NCI-H1105 (cell line): ENCODE measurements around the gene RRP8.

Experiments
- DNase-seq: peaks from one replicate; lab custom pipeline; 2025; lab: John Stamatoyannopoulos, UW

Gene RRP8

DNA sequence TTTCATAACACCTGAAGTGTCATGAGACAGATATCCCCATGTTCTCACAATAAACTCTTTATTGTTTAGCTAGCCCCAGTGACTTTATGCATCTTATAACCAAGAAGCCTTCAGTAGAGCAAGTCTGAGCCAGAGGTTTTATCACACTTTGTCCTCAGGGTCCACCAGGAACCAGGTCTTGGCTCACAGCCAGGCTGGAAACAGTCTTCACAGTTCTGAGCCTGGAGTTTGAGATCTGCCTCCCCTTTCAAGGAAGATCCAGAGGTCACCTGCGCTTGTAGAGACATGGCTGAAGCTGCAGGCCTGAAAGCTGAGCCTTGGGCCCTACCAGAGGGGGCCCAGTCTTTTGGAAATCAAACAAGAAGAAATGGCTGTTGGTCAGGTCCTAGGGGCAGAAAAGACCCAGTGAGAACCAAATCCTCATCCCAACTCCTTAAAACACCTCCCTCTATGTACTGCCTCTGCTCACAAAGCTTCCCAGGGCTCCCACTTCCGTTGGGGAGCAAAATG is 3.5 kb downstream of the RRP8 start:
- DNase-seq = no peak

DNA sequence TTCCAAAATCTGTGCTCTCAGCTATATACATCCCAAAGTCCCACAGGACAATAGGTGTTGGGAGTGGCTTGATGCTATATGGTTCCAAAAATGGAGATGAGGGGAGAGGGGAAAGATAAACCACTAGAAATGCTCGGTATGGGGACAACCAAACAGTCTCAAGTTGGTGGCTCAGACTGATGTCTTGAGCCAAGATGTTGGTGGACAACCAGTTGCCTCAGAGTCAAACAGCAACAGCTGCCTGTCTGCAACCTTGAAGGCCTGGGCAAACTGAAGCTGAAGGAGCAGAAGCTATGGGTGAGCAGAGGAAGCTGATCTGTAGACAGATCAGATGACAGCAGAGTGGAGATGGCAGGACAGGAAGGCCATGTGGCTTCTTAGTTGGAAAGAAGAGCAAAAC is 4.0 kb downstream of the RRP8 start:
- DNase-seq = no peak

DNA sequence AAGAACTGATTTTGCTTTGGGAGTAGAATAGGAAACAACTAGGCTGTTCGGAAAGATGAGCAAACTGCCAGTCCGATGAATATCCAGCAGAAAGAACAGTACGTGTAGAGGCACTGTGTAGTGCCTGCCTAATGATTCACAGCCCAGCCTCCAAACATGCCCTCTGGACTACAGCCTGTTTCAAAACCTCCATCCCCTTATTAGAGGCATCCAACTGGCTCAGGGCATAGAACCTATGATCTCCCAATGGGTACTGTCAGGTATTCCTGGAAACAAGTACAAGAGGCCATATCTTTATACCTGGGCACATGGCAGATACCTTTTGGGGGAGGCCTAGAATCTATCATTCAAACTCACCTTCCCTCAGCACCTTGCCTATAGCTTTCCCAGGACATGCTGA is 4.9 kb downstream of the RRP8 start:
- no peak for DNase-seq

DNA sequence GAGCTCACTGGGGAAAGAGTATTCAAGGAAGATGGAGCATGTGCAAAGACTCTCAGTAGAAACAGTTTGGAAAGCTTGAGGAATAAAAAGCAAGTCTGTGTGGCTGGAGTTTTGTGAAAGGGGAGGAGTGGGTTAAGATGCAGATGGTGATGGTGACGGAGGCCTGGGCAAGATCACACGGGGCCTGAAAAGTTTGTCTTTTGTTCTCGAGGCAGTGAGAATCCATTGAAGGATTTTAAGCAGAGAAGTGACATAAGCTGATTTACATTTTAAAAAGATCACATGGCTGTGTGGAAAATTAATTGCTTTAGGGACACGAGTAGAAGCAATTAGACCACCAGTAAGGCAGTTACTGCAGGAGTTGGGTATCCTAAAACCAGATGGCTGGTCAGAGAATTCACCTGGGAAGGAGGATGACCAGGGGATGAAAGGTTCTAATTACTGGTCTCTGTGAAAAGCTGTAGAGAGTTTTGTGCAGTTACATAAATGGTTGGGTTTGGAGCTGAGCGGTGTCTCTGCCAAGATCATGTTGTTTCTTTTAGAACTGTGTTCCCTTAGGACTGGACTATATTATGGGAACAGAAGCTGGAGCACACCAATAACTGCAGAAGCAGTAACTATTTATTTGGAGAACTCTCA is 7.1 kb downstream of the RRP8 start:
- DNase-seq = no peak

DNA sequence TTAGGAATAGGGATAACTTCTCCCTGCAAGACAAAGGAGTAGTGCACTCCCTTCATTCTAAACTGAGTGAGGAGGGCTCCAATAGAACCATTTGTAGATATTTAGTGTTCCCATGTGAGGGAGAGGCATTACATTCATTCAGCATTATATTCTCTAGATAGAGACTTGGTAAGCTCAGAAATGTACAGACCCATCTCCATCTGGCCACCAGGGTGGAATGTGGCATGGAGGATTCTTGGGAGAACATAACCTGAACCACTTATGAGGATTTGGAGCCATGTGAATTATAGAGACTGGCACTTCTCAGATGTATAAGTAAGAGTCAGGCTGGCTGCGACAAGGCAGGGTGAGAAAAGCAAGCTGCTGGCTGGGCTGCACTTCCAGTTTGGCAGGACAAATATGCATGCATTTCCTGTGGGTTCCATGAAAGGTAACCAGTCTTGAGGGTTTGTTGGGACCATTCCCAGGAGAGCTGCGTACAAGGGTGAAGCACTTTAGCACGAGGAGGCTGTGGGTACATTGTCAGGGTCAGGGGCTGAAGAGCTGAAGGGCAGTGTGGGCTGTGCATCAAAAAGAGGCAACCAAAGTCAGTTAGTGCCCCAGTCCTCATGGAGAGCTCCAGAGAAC is 9.2 kb downstream of the RRP8 start:
- DNase-seq = no peak

DNA sequence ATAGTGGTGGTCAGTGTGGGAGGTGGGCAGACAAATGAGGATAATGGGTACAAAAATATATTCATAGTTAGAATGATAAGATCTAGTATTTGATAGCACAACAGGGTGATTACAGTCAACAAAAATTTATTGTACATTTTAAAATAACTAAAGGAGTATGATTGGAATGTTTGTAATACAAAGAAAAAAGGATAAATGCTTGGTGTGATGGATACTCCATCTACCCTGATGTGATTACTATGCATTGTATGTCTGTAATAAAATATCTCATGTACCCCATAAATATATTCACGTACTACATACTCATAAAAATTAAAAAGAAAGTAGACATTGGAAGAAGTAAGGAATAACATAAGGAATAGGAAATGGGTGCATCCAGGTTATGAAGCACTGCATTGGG is 15.4 kb downstream of the RRP8 start:
- DNase-seq = no peak

DNA sequence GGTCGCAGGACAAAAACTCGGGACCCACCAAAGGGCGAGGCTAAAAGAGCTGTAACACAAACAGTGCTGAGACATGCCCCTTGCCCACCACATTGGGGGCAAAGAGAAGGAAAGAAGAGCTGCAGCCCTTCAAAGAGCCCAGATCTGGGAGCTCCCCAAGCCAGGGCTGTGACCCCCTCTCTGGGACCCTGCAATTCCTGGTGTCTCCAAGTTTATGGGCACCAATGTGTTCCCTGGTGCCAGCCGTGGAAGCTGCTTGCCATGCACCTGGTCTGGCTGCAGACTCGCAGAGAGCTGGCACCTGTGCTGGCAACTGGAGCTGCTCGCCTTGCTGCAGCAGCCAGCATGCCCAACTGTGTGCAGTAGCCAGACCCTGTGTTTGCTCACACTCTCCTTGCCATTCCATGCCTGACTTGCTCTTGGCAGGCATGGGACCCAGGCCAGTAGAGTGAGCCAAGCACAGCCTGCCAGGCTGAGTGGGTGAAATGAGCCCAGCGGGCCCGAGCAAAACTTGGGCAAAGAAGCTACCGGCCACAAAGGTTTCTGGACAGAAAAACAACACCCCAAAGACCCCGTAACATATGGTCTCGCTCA is 16.0 kb downstream of the RRP8 start:
- DNase-seq = no peak

DNA sequence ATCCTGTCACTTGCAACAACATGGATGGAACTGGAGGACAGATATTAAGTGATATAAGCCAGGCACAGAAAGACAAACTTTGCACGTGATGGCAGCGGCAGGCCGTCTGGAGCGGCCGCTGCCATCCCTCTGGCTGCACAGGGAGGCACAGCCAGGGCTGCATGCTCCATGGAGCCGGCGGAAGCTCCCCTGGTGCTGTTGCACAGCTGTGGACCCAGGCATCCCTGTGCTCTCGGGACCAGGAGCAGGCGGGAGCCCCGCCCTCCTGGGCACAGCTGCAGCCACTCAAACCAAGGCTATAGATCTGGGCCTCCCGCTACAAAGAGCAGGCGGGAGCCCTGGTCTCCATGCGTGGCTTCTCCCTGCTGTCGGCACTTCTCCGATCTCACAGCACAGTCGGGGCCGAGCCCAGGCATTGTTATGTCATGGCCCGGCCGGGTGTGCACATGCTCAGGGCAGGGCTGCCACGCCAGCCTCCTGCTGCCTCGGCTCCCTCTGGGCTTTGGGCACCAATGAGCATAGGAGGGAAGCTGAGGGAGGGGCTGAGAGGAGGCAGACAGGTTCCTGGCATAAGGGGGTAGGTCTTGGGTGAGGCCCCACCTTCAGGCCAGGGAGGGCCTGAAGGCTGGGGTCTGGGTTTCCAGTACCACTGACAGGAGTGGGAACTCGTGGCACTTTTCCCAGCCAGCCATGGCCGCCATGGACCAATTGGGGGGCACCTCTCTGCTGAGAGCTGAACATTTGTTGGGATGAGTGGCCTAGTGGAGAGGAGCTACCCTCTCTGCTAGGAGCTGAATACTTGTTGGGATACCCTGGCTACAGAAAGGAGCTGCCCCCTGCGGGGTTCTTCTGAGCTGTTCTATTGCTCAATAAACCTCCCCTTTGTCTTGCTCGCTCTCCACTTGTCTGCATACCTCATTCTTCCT is 16.7 kb downstream of the RRP8 start:
- DNase-seq = no peak

DNA sequence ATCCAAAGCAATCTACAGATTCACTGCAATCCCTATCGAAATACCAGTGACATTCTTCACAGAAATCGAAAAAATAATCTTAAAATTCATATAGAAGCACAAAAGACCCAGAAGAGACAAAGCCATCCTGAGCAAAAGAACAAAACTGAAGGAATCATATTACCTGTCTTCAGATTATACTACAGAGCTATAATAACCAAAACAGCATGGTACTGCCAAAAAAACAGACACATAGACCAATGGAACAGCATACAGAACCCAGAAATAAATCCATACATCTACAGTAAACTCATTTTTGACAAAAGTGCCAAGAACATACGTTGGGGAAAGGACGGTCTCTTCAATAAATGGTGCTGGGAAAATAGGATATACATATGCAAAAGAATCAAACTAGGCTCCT is 18.9 kb downstream of the RRP8 start:
- DNase-seq = no peak

DNA sequence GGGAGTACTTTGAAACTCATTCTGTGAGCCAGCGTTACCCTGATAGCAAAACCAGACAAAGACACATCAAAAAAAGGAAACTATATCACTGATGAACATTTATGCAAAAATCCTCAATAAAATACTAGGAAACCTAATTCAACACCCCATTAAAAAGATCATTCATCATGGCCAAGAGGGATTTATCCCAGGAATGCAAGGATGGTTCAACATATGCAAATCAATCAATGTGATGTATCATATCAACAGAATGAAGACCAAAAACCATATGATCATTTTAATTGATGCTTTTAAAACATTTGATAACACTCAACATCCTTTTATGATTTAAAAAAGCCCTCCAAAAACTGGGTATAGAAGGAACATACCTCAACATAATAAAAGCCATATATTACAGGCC is 19.8 kb downstream of the RRP8 start:
- no peak for DNase-seq

DNA sequence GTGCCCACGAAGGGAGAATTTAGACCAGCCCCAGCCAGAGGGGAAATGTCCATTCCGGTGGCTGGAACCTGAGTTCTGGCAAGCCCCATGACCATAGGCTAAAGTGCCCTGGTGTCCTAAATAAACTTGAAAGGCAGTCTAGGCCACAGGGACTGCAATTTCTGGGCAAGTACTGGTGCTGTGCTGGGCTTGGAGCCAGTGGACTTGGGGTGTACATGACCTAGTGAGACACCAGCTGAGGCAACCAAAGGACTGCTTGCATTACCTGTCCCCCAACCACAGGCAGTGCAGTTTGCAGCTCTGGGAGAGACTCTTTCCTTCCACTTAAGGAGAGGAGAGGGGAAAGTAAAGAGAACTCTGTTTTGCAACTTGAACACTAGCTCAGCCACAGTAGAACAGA is 23.7 kb downstream of the RRP8 start:
- no peak for DNase-seq

DNA sequence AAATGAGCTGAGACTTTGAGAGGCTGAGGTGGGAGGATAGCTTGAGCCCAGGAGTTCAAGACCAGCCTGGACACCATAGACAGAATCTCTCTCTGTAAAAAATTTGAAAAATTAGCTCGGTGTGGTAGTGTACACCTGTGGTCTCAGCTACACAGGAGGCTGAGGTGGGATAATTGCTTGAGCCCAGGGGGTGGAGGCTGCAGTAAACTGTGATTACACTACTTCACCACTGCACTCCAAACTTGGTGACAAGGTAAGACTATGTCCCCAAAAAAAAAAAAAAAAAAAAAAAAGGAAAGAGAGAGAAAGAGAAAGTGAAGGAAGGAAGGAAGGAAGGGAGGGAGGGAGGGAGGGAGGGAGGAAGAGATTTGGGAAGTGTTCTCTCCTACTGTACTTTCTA is 25.3 kb downstream of the RRP8 start:
- DNase-seq = no peak

DNA sequence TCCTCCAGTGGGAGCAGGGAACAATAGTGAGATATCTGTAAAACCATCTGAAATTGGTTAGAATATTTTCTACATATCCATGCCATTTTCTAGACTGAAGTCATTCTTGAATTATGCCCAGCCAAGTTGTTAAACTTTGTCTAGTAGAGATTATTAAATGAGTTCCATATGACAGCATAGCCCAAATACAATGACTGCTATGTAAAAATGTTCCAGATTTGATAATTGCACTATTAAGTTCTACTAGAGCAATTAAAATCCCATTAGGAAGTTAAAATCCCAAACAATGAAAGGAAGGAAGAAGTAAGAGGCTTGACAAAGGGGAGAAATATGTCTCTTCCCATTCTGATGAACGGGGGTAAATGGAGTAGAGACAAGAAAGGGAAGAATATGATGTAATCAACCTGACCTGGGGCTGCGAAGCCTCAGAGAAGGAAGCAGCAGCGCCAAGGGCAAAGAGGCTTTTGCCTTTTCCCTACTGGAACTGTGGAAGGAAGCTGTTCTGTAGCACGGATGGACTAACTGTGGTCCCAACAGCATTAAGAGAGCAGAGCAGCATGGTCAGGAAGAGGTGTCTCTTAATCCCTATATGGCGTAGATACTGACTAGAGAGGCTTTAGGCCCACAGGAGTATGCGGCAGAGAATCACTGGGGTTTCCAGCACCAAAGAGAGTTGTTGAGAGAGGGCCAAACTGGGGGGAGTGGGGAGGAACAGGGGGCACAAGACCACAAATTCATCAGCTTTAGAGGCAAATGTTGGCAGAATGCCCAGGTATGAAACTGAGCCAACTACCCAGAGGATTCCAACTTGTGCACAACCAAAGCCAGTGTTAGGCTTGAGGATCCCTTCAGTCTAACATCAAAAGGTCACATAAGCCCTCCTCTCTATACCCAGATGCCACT is 26.7 kb downstream of the RRP8 start:
- peak; percentile 78 for DNase-seq

DNA sequence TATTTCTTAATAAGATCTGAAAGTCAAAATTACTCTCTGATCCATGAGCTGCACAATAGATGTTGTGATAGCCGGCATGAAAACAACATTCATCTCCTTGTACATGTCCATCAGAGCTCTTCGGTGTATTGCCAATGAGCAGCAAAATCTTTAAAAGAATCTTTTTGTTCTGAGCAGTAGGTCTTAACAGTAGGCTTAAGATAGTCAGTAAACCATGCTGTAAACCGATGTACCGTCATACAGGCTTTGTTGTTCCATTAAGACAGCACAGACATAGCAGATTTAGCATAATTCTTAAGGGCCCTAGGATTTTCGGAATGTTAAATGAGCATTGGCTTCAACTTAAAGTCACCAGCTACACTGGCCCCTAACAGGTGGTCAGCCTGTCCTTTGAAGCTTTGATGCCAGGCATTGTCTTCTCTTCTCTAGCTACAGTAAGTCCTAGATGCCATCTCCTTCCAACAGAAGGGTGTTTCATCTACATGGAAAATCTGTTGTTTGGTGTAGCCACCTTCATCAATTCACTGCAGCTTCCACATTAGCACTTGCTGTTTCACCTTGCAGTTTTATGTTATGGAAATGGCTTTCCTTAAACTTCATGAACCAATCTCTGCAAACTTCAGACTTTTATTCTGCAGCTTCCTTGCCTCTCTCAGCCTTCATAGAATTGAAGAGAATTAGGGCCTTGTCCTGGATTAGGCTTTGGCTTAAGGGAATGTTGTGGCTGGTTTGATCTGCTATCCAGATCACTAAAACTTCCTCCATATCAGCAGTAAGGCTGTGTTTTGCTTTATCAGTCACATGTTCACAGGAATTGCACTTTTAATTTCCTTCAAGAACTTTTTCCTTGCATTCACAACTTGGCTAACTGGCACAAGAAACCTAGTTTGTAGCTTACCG is 28.4 kb downstream of the RRP8 start:
- DNase-seq = no peak

DNA sequence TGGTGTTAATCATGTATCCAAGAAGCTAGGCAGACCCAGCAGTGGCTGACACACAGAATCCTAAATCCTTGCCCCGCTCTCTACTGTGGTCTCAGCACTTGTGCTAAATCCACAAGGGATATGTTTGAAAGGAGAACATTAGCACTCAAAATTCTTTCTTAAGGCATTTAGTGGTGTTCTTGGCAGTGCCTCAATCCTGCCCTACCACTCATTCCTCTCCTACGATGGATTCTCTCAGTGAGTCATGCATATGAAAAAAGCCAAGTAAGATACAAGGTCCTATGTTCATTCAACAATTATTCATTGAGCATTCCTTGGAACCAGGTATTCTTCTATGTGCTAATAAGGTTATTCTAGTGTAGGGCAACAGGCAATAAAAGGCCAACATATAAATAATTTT is 31.2 kb downstream of the RRP8 start:
- DNase-seq = no peak

DNA sequence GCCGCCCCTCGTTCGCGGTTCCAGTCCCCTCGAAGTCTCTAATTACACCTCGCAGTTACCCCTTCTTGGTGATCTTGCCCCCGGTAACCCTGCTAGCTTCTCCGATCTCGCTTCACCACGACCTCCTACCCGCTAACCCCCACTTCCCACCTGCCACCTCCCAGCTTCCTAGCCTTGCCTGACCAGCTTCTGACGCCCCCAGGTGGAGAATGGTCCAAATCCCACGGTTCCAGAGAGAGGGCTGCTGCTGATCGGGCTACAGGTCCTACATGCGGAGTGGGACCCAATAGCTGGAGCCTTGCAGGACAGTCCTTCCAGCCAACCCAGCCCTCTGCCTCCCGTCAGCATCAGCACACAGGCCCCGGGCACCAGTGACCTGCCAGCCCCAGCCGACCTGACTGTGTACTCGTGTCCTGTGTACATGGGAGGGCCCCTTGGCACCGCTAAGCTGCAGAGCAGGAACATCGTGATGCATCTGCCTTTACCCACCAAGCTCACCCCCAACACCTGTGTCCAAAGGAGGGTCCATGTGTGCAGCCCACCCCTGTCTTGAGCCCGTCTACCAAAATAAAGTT is 31.9 kb downstream of the RRP8 start:
- DNase-seq = no peak

DNA sequence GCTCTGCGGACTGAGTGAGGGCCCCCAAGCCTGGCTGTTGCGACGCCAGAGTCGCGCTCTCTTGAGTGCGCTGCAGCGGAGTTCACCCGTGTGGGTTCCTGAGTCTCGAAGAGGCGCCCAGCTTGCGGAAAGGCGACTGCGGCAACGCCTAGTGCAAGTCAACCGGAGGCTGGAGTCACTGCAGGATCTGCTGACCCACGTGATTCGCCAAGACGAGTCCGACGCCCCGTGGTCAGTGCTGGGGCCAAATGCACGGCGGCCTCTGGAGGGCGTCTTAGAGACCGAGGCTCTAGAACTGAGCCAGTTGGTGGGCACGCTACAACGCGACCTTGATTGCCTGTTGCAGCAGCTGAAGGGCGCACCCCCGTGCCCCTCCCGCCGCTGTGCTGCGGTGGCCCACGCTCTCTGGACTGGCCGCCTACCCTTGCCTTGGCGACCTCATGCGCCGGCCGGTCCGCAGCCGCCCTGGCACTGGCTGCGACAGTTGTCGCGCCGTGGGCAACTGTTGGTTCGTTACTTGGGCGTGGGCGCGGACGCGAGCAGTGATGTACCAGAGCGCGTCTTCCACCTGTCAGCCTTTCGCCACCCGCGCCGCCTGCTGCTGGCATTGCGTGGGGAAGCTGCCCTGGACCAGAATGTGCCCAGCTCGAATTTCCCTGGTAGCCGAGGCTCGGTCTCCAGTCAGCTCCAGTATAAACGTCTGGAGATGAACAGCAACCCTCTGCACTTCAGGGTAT is 32.6 kb downstream of the RRP8 start:
- DNase-seq = no peak

DNA sequence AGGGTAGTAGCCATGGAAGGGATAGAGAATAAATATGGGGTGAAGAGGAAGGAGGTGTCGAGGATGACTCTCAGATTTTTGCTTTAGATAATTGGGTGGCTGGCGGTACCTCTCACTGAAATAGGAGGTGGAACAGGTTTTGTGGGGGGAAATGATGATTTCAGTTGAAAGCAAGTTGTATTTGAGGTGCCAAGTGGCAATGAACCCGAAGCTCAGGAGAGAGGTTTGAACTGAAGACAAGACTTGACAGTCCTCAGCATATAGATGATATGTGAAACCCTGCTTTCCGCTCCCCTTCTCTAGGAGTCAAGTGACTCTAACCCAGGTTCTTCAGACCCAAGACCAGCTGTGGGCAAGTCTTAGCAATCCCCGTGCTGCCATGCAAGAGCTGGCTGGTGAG is 33.7 kb downstream of the RRP8 start:
- no peak for DNase-seq

DNA sequence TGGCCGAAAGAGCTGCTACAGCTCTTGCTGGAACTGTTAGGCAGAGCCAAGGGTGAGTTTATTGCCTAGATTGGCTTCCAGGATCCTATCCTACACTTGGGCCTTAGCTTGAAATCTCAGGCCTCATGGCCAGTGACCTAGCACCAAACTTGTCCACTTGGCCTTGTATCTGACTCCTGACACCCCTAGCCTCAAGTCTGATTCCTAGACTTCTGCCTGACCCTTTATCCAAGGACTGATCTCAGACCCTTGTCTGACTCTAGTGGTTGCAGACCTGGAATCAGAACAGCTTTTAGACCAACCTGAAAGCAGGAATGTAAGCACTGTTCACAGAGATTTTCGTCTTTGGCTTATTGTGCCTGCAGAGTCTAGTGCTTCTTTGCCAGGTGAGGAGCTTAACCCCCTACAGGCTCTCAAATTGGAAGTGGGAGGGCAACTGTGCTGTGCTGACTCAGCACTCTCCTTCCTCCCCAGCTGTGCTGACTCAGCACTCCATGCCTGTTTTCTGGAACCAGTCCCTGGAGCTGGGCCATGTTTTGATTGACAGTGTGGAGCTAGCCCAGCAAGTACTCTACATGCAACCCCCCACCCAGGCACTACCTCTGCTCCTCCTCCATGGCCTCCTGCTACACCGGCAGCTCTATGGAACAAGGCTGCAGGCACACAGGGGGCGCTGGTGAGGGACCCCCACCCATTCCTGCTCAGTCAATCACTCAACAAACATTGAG is 35.1 kb downstream of the RRP8 start:
- peak; percentile 88 for DNase-seq
